Nephron progenitor cell (in vitro differentiated cells): ENCODE measurements around the gene BTNL9.
"Not testable (repeated sequence)": the region's sequence is repeated elsewhere in the genome, so short reads cannot be mapped to it uniquely, and the experiment has no call there.

Experiments used
- DNase-seq: peaks from one replicate; pipeline ENCODE4 v3.0.0; 2021
- H3K27ac Mint-ChIP-seq: 2 replicates; pipeline ENCODE4 v1.8.0; 2021; ENCODE audit warnings: mild to moderate bottlenecking, moderate library complexity, mixed read lengths
- H3K27me3 Mint-ChIP-seq: 2 replicates; pipeline ENCODE4 v1.8.0; 2021; ENCODE audit warnings: mild to moderate bottlenecking, low read depth, mixed read lengths; ENCODE audit not compliant: poor library complexity
- H3K36me3 Mint-ChIP-seq: 2 replicates; pipeline ENCODE4 v1.8.0; 2021; ENCODE audit warnings: low read depth, mixed read lengths
- H3K4me1 Mint-ChIP-seq: 2 replicates; pipeline ENCODE4 v1.8.0; 2021; ENCODE audit warnings: mixed read lengths
- H3K4me3 Mint-ChIP-seq: 2 replicates; pipeline ENCODE4 v1.8.0; 2021; ENCODE audit warnings: mild to moderate bottlenecking, moderate library complexity, mixed read lengths
- H3K9me3 Mint-ChIP-seq: 2 replicates; pipeline ENCODE4 v1.8.0; 2021; ENCODE audit warnings: mild to moderate bottlenecking, moderate library complexity, mixed read lengths
- CTCF ChIP-seq: fragments of 200-600 bp; sonication (generic); IDR thresholded peaks from 2 replicates; pipeline ENCODE4 v1.5.0; 2021; ENCODE audit warnings: antibody characterized with exemption

The BTNL9 gene

DNA sequence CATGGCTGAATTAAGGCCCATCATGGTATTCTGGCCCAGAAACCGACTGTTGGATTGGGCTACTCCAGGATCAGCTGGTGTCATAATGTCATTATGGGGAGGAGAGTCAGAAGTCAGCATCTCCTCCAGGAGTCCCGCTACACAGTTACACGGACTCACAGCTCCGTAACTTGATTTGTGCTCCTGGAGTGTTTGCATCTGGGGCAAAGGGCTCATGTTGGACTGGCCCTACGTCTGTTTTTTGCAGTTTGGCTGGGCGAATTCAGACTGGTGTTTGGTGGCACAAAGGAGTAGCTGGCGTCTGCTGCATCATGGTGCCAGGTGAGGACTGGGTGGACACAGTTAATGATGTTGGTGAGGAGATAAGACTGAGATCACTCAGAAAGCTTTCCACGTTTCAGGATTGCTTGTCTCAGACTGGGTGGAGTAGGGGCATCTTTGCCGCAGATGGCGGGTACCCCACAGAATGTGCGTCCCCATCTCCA, 59.6 kb downstream of the BTNL9 start:
- TF ChIP-seq CTCF, result no peak
- Mint-ChIP-seq H3K27ac (no peak overlapping the region), H3K4me3 (peak overlapping the region; percentile 37), H3K9me3 (peaks cover 17% of the 10 kb centered on the region), H3K4me1 (peaks cover 8% of the 10 kb centered on the region), H3K27me3 (peaks cover 43% of the 10 kb centered on the region), H3K36me3 (no peaks in the 10 kb centered on the region)
- no peak for DNase-seq

- TF ChIP-seq CTCF, result no peak
- Mint-ChIP-seq H3K27ac (no peak overlapping the region), H3K36me3 (no peaks in the 10 kb centered on the region), H3K27me3 (peaks cover 43% of the 10 kb centered on the region), H3K4me3 (peak overlapping the region; percentile 66), H3K4me1 (peaks cover 8% of the 10 kb centered on the region), H3K9me3 (peaks cover 17% of the 10 kb centered on the region)
- DNase-seq, result peak; percentile 57
Observed at GRCh38 chr5:181100121-181100875, 60.2 kb downstream of the BTNL9 start.

DNA sequence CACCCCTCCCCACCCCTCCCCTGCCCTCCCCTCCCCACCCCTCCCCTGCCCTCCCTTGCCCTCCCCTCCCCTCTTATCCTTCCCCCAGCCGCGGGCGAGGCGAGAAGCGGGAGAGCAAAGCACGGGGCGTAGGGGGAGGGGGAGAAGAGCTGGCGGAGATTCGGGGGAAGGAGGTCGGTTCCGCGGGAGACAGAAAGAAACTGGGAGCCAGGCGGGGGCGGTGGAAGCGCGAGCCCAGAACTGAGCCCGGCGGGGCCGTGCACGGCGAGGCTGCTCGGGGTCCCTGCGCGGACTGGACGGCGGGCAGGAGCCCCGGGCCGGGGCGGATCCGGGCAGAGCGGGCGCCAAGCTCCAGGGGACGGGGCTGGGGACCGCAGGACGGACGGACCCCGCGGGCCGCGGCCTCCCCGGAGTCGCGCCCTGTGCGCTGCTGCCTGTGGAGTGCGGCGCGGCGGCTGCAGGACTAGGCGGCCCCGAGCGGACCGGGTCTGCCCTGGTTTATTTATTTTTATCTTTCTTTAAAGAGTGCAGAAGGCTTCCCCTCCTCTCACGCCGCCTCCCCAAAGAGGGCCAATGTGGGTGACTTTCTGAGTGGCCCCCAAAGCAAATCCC, 61.1 kb downstream of the BTNL9 start:
- Mint-ChIP-seq H3K4me1 (peaks cover 14% of the 10 kb centered on the region), H3K9me3 (peaks cover 20% of the 10 kb centered on the region), H3K27me3 (peaks cover 50% of the 10 kb centered on the region)
- DNase-seq, result peak; percentile 51
- H3K27ac Mint-ChIP-seq, H3K36me3 Mint-ChIP-seq, H3K4me3 Mint-ChIP-seq: not testable (repeated sequence)

GRCh38 chr5:181101930-181102674, 62.0 kb downstream of the BTNL9 start:
- Mint-ChIP-seq H3K27me3 (peaks cover 58% of the 10 kb centered on the region), H3K4me1 (peaks cover 14% of the 10 kb centered on the region), H3K9me3 (peaks cover 20% of the 10 kb centered on the region)
- not testable (repeated sequence) for DNase-seq, H3K4me3 Mint-ChIP-seq, H3K36me3 Mint-ChIP-seq, H3K27ac Mint-ChIP-seq

GRCh38 chr5:181104259-181104568, 64.1 kb downstream of the BTNL9 start:
- not testable (repeated sequence) for H3K27ac Mint-ChIP-seq, DNase-seq, H3K36me3 Mint-ChIP-seq
- H3K9me3 Mint-ChIP-seq, result peaks cover 20% of the 10 kb centered on the region
- peak overlapping the region; percentile 79 for H3K4me3 Mint-ChIP-seq
- H3K4me1 Mint-ChIP-seq, result peaks cover 15% of the 10 kb centered on the region
- H3K27me3 Mint-ChIP-seq, result peaks cover 64% of the 10 kb centered on the region

DNA sequence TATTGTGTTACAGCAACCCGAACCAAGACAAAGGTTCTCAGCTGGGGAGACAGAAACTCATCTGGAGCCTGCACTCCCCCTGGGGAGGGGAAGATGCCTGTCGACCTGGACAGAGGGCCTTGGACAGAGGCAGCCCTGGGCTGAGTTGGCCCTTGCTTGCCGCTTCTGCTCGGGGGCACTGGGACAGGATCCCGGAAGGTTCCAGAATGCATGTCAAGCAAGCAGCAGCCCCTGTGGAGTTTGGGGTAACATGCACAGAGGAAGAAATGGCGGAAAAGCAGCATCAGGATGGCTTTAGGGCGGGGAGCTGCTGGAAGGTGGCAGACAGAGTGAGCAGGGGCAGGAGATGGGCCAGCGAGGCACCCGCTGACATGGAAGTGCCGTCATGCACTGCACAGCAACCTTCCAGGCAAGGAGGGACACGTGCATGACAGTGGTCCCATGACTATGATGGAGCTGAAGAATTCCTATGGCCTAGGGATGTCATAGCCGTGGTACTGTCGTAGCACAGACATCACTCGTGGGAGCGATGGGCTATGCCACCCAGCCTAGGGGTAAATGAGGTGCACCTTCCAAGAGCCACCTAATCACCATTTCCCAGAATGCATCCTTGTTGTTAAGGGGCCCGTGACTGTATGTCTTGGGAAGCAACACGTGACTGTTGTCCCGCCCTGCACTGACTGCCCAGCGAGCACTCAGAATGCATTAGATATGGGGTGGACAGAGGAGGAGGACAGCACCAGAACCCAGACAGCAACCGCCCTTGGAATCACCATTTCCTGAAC, 64.7 kb downstream of the BTNL9 start:
- H3K4me1 Mint-ChIP-seq, result peaks cover 18% of the 10 kb centered on the region
- peaks cover 58% of the 10 kb centered on the region for H3K27me3 Mint-ChIP-seq
- H3K4me3 Mint-ChIP-seq, result peak overlapping the region; percentile 79
- not testable (repeated sequence) for H3K27ac Mint-ChIP-seq, H3K36me3 Mint-ChIP-seq, DNase-seq
- H3K9me3 Mint-ChIP-seq, result peaks cover 16% of the 10 kb centered on the region

DNA sequence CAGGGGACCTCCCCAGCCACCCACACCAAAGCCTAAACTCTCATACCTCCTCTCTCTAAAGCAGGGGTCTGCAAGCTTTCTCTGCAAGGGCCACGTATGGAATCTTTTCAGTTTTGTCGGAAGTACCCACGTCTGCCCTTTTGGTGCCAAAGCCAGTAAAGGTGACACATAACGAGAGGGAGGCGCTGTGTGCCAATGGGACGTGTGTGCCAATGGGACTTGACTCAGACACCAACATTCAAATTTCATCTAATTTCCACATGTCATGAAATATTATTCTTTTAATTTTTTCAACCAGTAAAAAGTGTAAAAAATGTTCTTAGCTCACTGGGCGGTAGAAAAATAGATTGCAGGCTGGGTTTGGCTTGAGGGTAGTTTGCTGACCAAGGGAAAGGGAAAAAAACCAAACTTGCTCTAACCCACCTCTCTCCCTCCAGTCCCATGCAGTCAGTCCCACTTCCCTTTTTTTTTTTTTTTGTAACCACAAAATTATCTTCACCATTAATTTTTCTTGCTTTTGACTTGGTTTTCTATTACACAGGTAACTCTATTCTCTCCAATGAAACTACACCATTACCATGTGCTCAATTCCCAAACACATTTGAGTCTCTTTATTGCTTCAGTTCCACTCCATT, 65.4 kb downstream of the BTNL9 start:
- Mint-ChIP-seq H3K27ac (no peak overlapping the region), H3K4me3 (no peak overlapping the region), H3K9me3 (peaks cover 12% of the 10 kb centered on the region), H3K4me1 (peaks cover 18% of the 10 kb centered on the region), H3K36me3 (no peaks in the 10 kb centered on the region), H3K27me3 (peaks cover 57% of the 10 kb centered on the region)
- no peak for DNase-seq
- TF ChIP-seq CTCF, result no peak
